ENCODE measurements around the gene OR2D3. TPM values are rescaled to one million over a fixed set of nuclear protein-coding genes. Genes with fewer than 3 reads are reported as not detected.

The OR2D3 gene
- total and polyA plus RNA-seq, 2 of the 13 experiments (the other 11 are each of a cell fraction or from before 2014, with no cell fraction given) = not detected

DNA sequence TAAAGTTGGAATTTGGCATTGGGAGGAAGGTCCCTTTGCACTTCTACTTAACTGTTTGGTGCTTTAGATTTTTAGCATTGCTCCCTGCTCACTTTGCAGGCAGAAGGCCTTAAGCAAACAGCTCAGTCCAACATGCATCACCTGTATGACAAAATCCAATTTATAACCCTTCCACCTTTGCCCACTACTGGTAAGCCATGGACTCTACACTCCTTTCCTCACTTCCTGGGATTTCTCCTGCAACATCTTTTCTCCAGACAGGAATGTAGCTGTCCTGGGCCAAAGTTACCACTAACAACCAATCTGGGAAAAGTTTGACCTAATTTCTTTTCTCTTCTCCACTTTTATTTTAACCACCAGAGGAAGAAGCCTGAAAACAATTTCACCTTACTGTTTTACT lies 26.7 kb upstream of the OR2D3 start:
- Histone ChIP-seq H3K4me2 (ENCODE audit: low read depth, low read length) (no peak overlapping the region), H3K36me3 (replicated peaks in 1 of 2; ENCODE audit: control insufficient read depth in 1 of 2, insufficient read depth in 2 of 2, low read length in 2 of 2) (no peaks in the 10 kb centered on the region), H3K4me1 (ENCODE audit: insufficient read depth, low read length) (no peaks in the 10 kb centered on the region), H3K27ac (ENCODE audit: extremely low read length, insufficient read depth, low read length) (no peak overlapping the region), H3K9me3 (ENCODE audit: low read length) (no peaks in the 10 kb centered on the region), H3K4me3 (replicated peaks in 1 of 3; ENCODE audit: insufficient read depth in 1 of 3, low read depth in 2 of 3, low read length in 3 of 3) (no peak overlapping the region), H3K79me2 (ENCODE audit: insufficient read depth, low read length) (no peaks in the 10 kb centered on the region), H4K20me1 (ENCODE audit: insufficient read depth, low read length) (no peaks in the 10 kb centered on the region), H3K27me3 (ENCODE audit: control insufficient read depth in 1 of 2, insufficient read depth in 2 of 2, low read length in 2 of 2) (no peaks in the 10 kb centered on the region), H2AFZ (ENCODE audit: low read length) (no peak overlapping the region), H3K9ac (ENCODE audit: insufficient read depth, low read depth, low read length) (no peak overlapping the region)
- no peak for ATAC-seq
- no TSS peak for BruUV-seq (replicated peaks)
- in situ Hi-C loops (cut with HindIII; ENCODE audit: extremely low pct_ligation_motif_present, low pct_unique_long_range_greater_than_20kb) = no loop called here
- intact Hi-C loops (cut with micrococcal nuclease; ENCODE audit: unreplicated experiment) = no loop called here
- no peak for FAIRE-seq
- no peak for DNase-seq (ENCODE audit: low spot score)
- ChIA-PET CTCF (ENCODE audit: low intra/inter-chr PET ratio, low total read pairs) (no interaction called here), POLR2A (no interaction called here)
- TF ChIP-seq ZNF567 (CRISPR knock-in tag; IDR thresholded peaks at IDR 0.05; ENCODE audit: borderline replicate concordance) = no peak

DNA sequence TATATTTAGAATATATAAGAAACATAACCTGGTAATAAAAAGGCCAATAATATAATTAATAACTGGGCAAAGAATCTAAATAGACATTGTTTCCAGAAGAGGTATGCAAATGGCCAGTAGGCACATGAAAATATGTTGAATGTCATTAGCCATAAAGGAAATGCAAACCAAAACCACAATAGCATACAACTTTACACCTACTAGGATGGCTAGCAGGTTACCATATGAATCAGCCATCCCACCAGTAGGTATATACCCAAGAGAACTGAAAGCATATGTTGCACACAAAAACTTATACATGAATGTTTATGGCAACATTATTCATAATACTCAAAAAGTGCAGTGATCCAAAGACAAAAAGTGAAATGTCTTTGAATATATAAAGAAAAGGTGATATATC lies 25.8 kb upstream of the OR2D3 start:
- Histone ChIP-seq H3K4me3 (replicated peaks in 1 of 3; ENCODE audit: insufficient read depth in 1 of 3, low read depth in 2 of 3, low read length in 3 of 3) (no peak overlapping the region), H3K27ac (ENCODE audit: extremely low read length, insufficient read depth, low read length) (no peak overlapping the region), H3K9me3 (ENCODE audit: low read length) (no peaks in the 10 kb centered on the region), H3K9ac (ENCODE audit: insufficient read depth, low read depth, low read length) (no peak overlapping the region), H3K79me2 (ENCODE audit: insufficient read depth, low read length) (no peaks in the 10 kb centered on the region), H3K36me3 (replicated peaks in 1 of 2; ENCODE audit: control insufficient read depth in 1 of 2, insufficient read depth in 2 of 2, low read length in 2 of 2) (no peaks in the 10 kb centered on the region), H3K4me1 (ENCODE audit: insufficient read depth, low read length) (no peaks in the 10 kb centered on the region), H4K20me1 (ENCODE audit: insufficient read depth, low read length) (no peaks in the 10 kb centered on the region), H3K4me2 (ENCODE audit: low read depth, low read length) (no peak overlapping the region), H3K27me3 (ENCODE audit: control insufficient read depth in 1 of 2, insufficient read depth in 2 of 2, low read length in 2 of 2) (no peaks in the 10 kb centered on the region), H2AFZ (ENCODE audit: low read length) (no peak overlapping the region)
- ATAC-seq = no peak
- no peak for FAIRE-seq
- CTCF ChIA-PET (ENCODE audit: low intra/inter-chr PET ratio, low total read pairs) = no interaction called here
- TF ChIP-seq PPARG (CRISPR knock-in tag; conservative IDR thresholded peaks at IDR 0.05) (no peak), FOXC1 (CRISPR knock-in tag; IDR thresholded peaks at IDR 0.05; ENCODE audit: borderline replicate concordance) (no peak), ZNF441 (CRISPR knock-in tag; IDR thresholded peaks at IDR 0.05; ENCODE audit: borderline replicate concordance) (no peak), ZNF768 (CRISPR knock-in tag; IDR thresholded peaks at IDR 0.05) (no peak), SNAI1 (CRISPR knock-in tag; IDR thresholded peaks at IDR 0.05; ENCODE audit: borderline replicate concordance) (no peak)
- in situ Hi-C loops (cut with HindIII; ENCODE audit: extremely low pct_ligation_motif_present, low pct_unique_long_range_greater_than_20kb) = no loop called here
- POLR2A ChIA-PET = no interaction called here
- intact Hi-C loops (cut with micrococcal nuclease; ENCODE audit: unreplicated experiment) = no loop called here
- no TSS peak for BruUV-seq (replicated peaks)
- no peak for DNase-seq (ENCODE audit: low spot score)
